ENCODE results near the gene PTPRN2. TPM values are rescaled to one million over a fixed set of nuclear protein-coding genes. Genes with fewer than 3 reads are reported as not detected.

The PTPRN2 gene
- total RNA-seq, 1 donor from 2014 or later, result 2.4 TPM

DNA sequence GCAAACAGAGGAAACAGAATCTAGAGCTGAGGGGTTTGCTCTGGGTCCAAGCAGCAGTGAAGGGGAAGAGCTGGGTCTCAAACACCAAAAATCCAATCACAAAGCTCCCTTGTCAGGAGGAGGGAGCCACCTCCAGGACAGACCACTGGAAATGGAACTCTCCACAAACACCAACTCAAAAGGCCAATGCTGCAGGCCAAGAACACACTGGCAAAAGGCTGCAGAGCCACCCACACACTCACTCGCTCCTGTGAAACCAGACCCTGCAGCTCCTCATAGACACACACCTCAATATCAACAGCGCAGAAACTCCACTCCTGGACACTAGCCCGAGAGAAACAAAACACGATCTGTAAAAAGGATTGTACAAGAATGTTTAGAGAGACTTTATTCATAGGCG is 213.5 kb downstream of the PTPRN2 start:
- TF ChIP-seq, protein P1, sequence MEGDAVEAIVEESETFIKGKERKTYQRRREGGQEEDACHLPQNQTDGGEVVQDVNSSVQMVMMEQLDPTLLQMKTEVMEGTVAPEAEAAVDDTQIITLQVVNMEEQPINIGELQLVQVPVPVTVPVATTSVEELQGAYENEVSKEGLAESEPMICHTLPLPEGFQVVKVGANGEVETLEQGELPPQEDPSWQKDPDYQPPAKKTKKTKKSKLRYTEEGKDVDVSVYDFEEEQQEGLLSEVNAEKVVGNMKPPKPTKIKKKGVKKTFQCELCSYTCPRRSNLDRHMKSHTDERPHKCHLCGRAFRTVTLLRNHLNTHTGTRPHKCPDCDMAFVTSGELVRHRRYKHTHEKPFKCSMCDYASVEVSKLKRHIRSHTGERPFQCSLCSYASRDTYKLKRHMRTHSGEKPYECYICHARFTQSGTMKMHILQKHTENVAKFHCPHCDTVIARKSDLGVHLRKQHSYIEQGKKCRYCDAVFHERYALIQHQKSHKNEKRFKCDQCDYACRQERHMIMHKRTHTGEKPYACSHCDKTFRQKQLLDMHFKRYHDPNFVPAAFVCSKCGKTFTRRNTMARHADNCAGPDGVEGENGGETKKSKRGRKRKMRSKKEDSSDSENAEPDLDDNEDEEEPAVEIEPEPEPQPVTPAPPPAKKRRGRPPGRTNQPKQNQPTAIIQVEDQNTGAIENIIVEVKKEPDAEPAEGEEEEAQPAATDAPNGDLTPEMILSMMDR (IDR thresholded peaks at IDR 0.05; ENCODE audit: insufficient read depth, low read length, poor library complexity, severe bottlenecking), result no peak
- Histone ChIP-seq H3K4me3 (ENCODE audit: low read depth, low read length) (no peak overlapping the region), H3K36me3 (ENCODE audit: control insufficient read depth, insufficient read depth, low read length) (no peaks in the 10 kb centered on the region), H3K27me3 (ENCODE audit: control insufficient read depth, insufficient read depth, low read length) (no peaks in the 10 kb centered on the region)
- no peak for DNase-seq (ENCODE audit: low read depth)

DNA sequence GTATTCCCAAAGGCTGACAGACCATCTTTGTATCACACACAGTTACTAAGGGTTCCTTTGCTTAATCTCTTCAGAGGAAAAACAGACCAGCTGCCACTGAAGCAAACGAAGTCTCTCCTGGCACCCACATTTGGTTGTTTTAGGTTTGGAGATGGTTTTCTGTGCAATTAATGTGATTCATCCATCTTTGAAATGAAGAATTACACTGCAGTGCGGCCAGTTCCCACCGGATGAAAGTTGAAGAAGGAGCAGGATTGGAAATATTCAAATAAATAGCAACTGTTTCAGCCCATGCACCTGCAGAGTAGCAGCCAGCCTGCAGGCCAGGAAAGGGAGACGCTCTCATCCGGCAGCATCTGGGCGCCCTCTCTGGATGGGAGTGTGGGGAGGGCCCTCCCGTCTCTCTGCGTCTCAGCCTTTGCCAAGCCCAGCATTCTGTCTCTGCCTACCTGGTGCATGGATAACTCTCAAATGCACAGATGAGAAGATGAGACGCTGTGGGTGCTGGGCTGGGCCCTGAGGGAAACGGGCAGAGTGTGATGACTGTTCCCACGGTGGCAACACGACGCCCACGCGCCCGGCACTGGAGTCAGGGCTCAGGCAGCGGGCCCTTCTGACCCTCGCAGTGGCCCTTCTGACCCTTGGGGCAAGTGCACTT is 214.0 kb downstream of the PTPRN2 start:
- TF ChIP-seq, protein P1 (IDR thresholded peaks at IDR 0.05; ENCODE audit: insufficient read depth, low read length, poor library complexity, severe bottlenecking), result no peak
- Histone ChIP-seq H3K4me3 (ENCODE audit: low read depth, low read length) (no peak overlapping the region), H3K36me3 (ENCODE audit: control insufficient read depth, insufficient read depth, low read length) (no peaks in the 10 kb centered on the region), H3K27me3 (ENCODE audit: control insufficient read depth, insufficient read depth, low read length) (no peaks in the 10 kb centered on the region)
- no peak for DNase-seq (ENCODE audit: low read depth)

DNA sequence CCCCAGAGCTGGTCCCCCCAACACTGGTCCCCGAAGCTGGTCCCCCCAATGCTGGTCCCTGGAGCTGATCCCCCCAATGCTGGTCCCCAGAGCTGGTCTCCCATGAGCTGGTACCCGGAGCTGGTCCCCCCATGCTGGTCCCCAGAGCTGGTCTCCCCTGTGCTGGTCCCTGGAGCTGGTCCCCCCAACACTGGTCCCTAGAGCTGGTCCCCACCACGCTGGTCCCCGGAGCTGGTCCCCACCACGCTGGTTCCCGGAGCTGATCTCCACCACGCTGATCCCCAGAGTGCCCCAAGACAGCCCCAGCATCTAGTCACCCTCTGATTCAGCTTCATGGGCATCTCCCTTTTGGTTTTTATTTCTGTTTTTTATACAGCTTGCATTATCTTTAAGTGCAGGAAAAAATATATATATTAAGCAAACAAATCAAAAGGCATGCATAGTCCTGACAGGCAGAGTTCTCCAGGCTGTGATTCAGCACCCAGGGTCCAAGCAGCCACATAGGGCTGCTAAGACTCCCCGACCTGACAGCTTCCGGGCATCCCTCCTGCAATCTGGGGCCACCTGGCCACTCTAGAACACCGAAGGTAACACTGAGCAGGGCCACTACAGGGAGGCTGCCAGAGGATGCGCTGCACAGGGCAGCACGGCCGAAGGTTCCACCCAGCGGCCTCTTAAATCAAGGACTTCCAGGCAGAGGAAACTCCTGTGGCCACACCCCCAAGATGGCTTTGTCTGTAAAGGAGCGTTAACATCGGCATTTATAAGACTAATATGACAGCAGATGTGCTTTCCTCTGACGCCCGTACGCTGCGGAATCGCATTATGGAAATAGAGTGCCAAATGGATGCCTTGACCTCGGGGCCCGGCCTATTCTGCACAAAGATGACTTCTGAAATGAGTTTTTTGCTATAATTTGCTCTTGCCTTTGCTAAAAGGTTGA is 215.0 kb downstream of the PTPRN2 start:
- Histone ChIP-seq H3K4me3 (ENCODE audit: low read depth, low read length) (no peak overlapping the region), H3K36me3 (ENCODE audit: control insufficient read depth, insufficient read depth, low read length) (no peaks in the 10 kb centered on the region), H3K27me3 (ENCODE audit: control insufficient read depth, insufficient read depth, low read length) (no peaks in the 10 kb centered on the region)
- TF ChIP-seq, protein P1 (IDR thresholded peaks at IDR 0.05; ENCODE audit: insufficient read depth, low read length, poor library complexity, severe bottlenecking), result no peak
- DNase-seq (ENCODE audit: low read depth), result no peak

DNA sequence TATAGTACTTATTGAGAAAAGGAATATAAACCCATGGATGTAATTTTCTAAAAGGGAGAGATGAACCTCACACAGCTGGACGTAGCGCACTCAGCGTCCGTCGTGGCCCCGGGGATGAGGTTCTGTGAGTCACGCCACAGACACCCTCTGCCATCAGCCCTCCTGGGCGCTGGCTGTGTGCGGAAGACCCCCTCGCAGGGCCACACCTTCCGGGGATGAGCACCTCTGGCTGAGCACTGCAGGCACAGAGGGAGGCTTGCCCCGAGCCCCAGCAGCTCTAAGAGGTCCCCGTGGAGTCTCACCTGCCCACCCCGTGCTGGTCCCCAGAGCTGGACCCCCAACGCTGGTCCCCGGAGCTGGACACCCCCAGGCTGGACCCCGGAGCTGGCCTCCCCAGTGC is 215.8 kb downstream of the PTPRN2 start:
- TF ChIP-seq, protein P1 (IDR thresholded peaks at IDR 0.05; ENCODE audit: insufficient read depth, low read length, poor library complexity, severe bottlenecking), result no peak
- no peaks in the 10 kb centered on the region for H3K27me3 ChIP-seq (ENCODE audit: control insufficient read depth, insufficient read depth, low read length)
- no peaks in the 10 kb centered on the region for H3K36me3 ChIP-seq (ENCODE audit: control insufficient read depth, insufficient read depth, low read length)
- no peak overlapping the region for H3K4me3 ChIP-seq (ENCODE audit: low read depth, low read length)
- no peak for DNase-seq (ENCODE audit: low read depth)

DNA sequence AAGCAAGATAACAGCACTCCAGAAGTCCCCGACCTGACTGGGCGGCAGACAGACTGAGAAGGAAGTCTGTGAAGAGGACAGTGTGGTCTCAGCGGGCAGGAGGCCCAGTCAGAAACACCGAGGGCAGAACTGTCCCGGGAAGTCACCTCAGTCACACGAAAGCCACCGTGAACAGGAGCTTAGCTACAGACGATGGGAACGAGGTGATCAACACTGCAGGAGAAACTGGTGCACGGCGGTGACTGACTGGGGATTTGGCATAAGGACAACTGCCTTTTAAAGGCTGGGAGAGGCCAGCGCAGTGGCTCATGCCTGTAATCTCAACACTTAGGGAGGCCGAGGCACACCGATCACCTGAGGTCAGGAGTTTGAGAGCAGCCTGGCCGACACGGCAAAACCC is 217.8 kb downstream of the PTPRN2 start:
- no peak for DNase-seq (ENCODE audit: low read depth)
- H3K4me3 ChIP-seq (ENCODE audit: low read depth, low read length), result no peak overlapping the region
- no peaks in the 10 kb centered on the region for H3K27me3 ChIP-seq (ENCODE audit: control insufficient read depth, insufficient read depth, low read length)
- TF ChIP-seq, protein P1 (IDR thresholded peaks at IDR 0.05; ENCODE audit: insufficient read depth, low read length, poor library complexity, severe bottlenecking), result no peak
- no peaks in the 10 kb centered on the region for H3K36me3 ChIP-seq (ENCODE audit: control insufficient read depth, insufficient read depth, low read length)

Measured in kidney epithelial cell (primary cell).